Stimulated activated CD4-positive, alpha-beta T cell treated with anti-CD3 and anti-CD28 coated beads, TNF-alpha, amount 100 ng/mL, for 24 hours (primary cell): ENCODE results near the gene LRIT1.

Experiments
- DNase-seq, 3 experiments: peaks; one replicate each; pipeline ENCODE4 v3.0.0-alpha.2; 2020; ENCODE audit warnings: low read depth in 3 of 3

Gene LRIT1

GRCh38 chr10:84254552-84255478 lies 13.5 kb upstream of the LRIT1 start:
- no peak for DNase-seq

- DNase-seq, result no peak
Observed at GRCh38 chr10:84248794-84249193, 7.4 kb upstream of the LRIT1 start.

GRCh38 chr10:84247496-84247895 lies 6.2 kb upstream of the LRIT1 start:
- no peak for DNase-seq

DNA sequence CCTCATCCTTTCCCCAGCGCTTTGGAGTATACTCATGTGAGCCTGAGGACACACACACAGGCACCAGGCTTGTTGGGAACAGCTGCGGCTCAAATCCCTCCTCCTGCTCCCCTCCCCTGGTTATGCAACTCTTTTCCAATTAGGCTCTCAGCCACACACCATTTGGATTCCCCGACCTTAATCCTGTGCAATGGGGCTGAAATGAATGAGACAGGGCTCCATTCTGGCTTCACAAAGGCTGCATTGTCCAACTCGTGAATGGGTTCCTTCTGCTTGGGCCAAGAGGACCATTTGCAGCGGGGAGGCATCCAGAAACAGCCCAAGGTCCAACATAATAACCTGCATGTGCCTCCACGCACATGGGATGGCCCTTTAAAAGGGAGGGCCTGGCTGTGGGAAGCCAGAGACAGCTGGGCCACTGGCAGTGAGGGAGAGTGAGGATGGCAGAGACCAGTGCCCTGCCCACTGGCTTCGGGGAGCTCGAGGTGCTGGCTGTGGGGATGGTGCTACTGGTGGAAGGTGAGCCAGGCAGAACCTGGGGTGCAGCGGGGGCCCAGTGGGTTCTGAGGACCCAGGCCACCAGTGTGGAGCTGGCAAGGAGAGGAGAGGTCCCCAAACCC lies 3.4 kb upstream of the LRIT1 start, which contains the start of gene RGR:
Gene RGR (plus strand): TSS at position 403 of the 620 bp plus-strand sequence. CDS start 38 bp downstream, at position 441.
- no peak for DNase-seq

GRCh38 chr10:84243759-84244158 lies 2.4 kb upstream of the LRIT1 start:
- no peak for DNase-seq

- DNase-seq, result no peak
Observed at GRCh38 chr10:84238909-84239308, 2.4 kb downstream of the LRIT1 start.

DNA sequence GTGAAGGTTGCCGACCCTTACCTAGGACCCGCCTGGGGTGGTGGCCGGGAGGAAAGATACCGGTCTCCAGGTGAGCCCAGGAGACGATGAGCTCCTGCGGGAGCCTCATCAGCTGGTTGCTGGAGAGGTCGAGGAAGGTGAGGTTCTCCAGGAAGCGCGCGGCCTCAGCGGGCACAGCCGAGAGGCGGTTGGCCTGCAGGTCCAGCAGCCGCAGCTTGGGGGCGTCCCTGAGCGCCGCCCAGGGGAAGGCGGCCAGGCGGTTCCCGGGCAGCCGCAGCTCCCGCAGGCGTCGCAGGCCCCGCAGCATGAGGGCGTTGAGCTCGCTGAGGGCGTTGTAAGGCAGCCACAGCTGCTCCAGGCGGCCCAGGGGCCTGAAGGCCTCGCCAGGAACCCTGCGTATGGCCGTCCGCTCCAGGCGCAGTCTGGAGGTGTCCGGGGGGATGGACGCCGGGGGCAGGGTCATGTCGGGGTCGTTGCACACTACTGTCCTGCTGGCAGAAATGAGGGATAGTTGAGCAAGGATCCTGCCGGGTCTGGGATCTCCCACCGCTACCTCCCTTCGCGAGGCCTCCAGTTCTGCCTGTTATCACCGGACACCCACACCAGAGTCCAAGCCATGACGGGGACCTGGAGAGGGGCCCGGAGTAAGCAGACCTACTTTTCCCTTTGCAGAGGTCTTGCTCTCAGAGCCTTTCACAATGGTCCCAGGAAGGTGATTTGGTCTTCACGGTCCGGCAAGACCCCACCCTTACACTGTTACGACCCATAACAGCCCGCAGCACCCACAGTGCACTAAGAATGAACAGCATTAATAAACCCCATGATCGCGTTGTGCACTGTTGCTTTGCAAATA lies 3.9 kb downstream of the LRIT1 start:
- no peak for DNase-seq

GRCh38 chr10:84236807-84237198 lies 4.5 kb downstream of the LRIT1 start:
- no peak for DNase-seq

- no peak for DNase-seq
Observed at GRCh38 chr10:84235096-84235495, 6.2 kb downstream of the LRIT1 start.

GRCh38 chr10:84234479-84234878 lies 6.9 kb downstream of the LRIT1 start:
- DNase-seq, result no peak

- no peak for DNase-seq
Observed at GRCh38 chr10:84233940-84234339, 7.4 kb downstream of the LRIT1 start.

DNA sequence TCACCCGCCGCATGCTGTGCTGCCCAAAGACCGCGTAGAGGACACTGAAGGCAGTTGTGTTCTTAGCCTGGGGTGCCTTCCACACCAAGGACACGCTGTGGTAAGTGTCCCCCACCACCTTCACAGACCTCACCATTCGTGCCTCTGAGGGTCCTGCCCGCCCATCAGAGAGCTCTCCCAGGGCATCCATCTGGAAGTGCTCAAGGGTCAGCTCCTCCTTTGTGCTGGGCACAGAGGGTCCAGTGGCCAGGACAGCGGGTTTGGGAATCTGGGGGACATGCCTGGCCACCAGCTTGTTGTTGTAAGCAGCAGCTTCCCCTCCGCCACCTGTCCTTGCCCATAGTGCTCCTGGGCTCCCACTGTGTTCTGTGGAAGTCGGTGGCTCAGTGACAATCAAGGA lies 9.0 kb downstream of the LRIT1 start:
- no peak for DNase-seq

GRCh38 chr10:84230359-84230758 lies 11.0 kb downstream of the LRIT1 start:
- no peak for DNase-seq

GRCh38 chr10:84227810-84228209 lies 13.5 kb downstream of the LRIT1 start:
- no peak for DNase-seq

GRCh38 chr10:84226616-84227015 lies 14.7 kb downstream of the LRIT1 start:
- no peak for DNase-seq

GRCh38 chr10:84225427-84226173 lies 15.7 kb downstream of the LRIT1 start, which contains the start of gene LRIT2:
TSS of gene LRIT2 (minus strand) at chr10:84225544. CDS start at chr10:84225520, 24 bp downstream.
- DNase-seq, result no peak

DNA sequence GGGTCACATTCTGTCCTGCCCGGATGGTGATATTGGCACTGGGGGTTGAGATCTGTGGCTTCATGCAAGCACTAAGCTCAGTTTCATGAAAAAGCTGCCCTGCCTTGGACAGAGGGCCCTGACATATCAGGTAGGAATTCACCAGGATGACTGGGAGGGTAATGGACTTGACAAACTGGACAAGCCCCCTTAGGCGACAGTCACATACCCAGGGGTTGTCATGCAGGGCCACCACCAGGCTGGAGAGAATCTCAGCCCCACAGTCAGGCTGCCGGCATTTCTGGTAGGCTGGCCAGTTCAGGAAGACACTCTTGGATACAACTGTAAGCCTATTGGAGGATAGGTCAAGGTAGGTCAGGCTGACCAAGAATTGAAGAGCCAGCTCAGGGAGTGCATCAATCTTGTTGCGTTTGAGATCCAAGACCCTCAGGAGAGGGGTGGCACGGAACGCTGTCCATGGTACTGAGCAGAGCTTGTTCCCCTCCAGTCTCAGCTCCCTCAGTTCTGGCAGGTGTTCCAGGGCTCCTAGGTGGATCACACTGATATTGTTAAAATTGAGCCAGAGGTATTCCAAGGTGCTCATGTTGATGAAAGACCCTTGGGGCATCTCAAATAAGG lies 16.8 kb downstream of the LRIT1 start:
- no peak for DNase-seq

GRCh38 chr10:84221916-84222315 lies 19.4 kb downstream of the LRIT1 start:
- no peak for DNase-seq

DNA sequence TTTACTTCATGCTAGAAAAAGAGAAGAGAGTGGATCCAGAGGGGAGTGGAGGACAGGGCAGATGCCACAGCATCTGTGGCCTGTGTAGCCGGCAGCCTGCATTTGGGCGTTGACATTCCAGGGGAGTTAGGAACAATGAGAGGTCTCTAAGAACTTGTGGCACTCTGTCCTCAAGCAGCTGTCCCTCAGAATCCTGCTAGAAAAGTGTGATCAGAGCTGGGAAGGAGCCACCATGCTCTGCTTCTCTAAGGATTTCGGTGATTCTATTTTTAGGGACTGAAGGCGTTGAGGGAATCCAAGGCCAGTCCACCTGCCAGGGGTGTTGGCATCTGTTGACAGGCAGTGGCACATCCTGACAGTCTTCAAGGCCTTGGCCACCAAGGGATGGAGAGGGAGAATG lies 23.6 kb downstream of the LRIT1 start:
- no peak for DNase-seq

DNA sequence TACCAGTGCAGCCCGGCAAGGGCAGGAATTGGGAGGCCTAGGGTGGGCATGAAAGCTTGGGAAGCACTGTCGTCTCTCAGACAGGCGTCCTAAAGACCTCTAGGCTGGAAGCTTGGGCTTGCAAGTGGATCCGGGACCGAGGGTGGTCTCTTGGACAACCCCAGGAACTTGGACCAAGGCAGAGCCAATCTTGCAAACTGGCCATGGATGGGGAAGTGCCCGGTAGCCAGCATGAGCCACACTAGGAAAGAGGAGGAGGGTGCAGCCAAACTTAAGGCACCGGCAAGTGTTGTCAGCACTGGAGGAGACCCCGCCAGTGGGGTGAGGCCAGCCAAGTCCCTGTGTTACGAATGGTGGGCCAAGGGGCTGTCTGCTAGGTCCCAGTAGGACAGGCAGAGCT lies 24.5 kb downstream of the LRIT1 start:
- no peak for DNase-seq
